H1 (cell line): Measurements from ENCODE around the gene ANKRD17. TPM values are rescaled to one million over a fixed set of nuclear protein-coding genes. Genes with fewer than 3 reads are reported as not detected.

Experiments
- CTCF ChIA-PET: fragments of 300-600 bp; sonication (Branson Sonifier 250); formaldehyde crosslinking; loops from one replicate; lab custom pipeline; 2021; ENCODE audit not compliant: partially characterized antibody; lab: Charles Lee
- POLR2A ChIA-PET: fragments of 300-600 bp; sonication (Branson Sonifier 250); formaldehyde crosslinking; loops from one replicate; lab custom pipeline; 2021; ENCODE audit warnings: inconsistent platforms; ENCODE audit not compliant: partially characterized antibody; lab: Charles Lee
- DNase-seq, 2 experiments: peaks; one replicate each; pipeline versions ENCODE4 v3.0.0 to v3.0.0-alpha.2; 2010 to 2022; ENCODE audit warnings: low spot score in 2 of 2, low read depth in 1 of 2, mixed read lengths in 1 of 2
- FAIRE-seq: peaks from 2 replicates; lab custom pipeline; 2011; peaks lifted over from hg19 to GRCh38; lab: Jason Lieb, UNC
- H2AFZ ChIP-seq: 2 replicates; pipeline ENCODE4 v1.8.1; 2012; ENCODE audit warnings: low read length, inconsistent platforms
- H2AK5ac ChIP-seq: 2 replicates; pipeline ENCODE4 v1.6.1; 2013; ENCODE audit warnings: low read depth, low read length
- H2BK120ac ChIP-seq: replicated peaks from 2 replicates; pipeline ENCODE3; 2013; ENCODE audit warnings: low read depth, low read length, inconsistent platforms
- H2BK12ac ChIP-seq: 2 replicates; pipeline ENCODE4 v1.6.1; 2013; ENCODE audit warnings: low read depth, low read length
- H2BK15ac ChIP-seq: 2 replicates; pipeline ENCODE4 v1.6.1; 2013; ENCODE audit warnings: low read length
- H2BK20ac ChIP-seq: 2 replicates; pipeline ENCODE4 v1.6.1; 2013; ENCODE audit warnings: low read length
- H2BK5ac ChIP-seq: 2 replicates; pipeline ENCODE4 v1.6.1; 2013; ENCODE audit warnings: low read depth, low read length
- H3K14ac ChIP-seq: 2 replicates; pipeline ENCODE4 v1.6.1; 2013; ENCODE audit warnings: inconsistent platforms; ENCODE audit not compliant: insufficient read length
- H3K18ac ChIP-seq: 2 replicates; pipeline ENCODE4 v1.6.1; 2013; ENCODE audit warnings: low read length; ENCODE audit errors: extremely low read depth
- H3K23ac ChIP-seq: 2 replicates; pipeline ENCODE4 v1.6.1; 2013; ENCODE audit warnings: inconsistent platforms; ENCODE audit not compliant: insufficient read length
- H3K23me2 ChIP-seq: 2 replicates; pipeline ENCODE4 v1.6.1; 2013; ENCODE audit warnings: low read depth, low read length
- H3K27ac ChIP-seq: 2 replicates; pipeline ENCODE4 v1.6.1; 2011; ENCODE audit warnings: low read depth, low read length, inconsistent platforms
- H3K27me3 ChIP-seq, 4 experiments: replicated peaks in 1 of 4; 1 replicate in 1 of 4; 2 replicates in 3 of 4; pipeline versions ENCODE4 v1.6.1 to v1.8.1; 2011 to 2013; ENCODE audit warnings: low read length in 3 of 4, mild to moderate bottlenecking in 3 of 4, inconsistent platforms in 2 of 4, mixed read lengths in 2 of 4, moderate library complexity in 1 of 4; ENCODE audit not compliant: control insufficient read depth in 3 of 4, insufficient read depth in 3 of 4; ENCODE audit errors: extremely low read depth in 1 of 4
- H3K36me3 ChIP-seq, 4 experiments: 2 replicates each; pipeline versions ENCODE4 v1.6.1 to v1.8.1; 2011 to 2013; ENCODE audit warnings: mild to moderate bottlenecking in 4 of 4, low read length in 3 of 4, moderate library complexity in 2 of 4, control low read depth in 1 of 4, inconsistent platforms in 1 of 4; ENCODE audit not compliant: insufficient read depth in 4 of 4, control insufficient read depth in 2 of 4
- H3K4ac ChIP-seq: replicated peaks from 2 replicates; pipeline ENCODE3; 2013; ENCODE audit warnings: low read length, low read depth, mixed read lengths, inconsistent platforms; ENCODE audit not compliant: insufficient read length
- H3K4me1 ChIP-seq, 4 experiments: replicated peaks in 1 of 4; 1 replicate in 1 of 4; 2 replicates in 3 of 4; pipeline versions ENCODE4 v1.6.1 to v1.8.1; 2011 to 2013; ENCODE audit warnings: low read length in 3 of 4, inconsistent platforms in 2 of 4, mixed read lengths in 1 of 4; ENCODE audit not compliant: insufficient read depth in 4 of 4, control insufficient read depth in 3 of 4
- H3K4me2 ChIP-seq, 2 experiments: 2 replicates each; pipeline versions ENCODE4 v1.6.1 to v1.8.1; 2011 to 2013; ENCODE audit warnings: low read depth in 2 of 2, low read length in 2 of 2, control low read depth in 1 of 2, inconsistent platforms in 1 of 2, mild to moderate bottlenecking in 1 of 2; ENCODE audit not compliant: insufficient read depth in 1 of 2
- H3K4me3 ChIP-seq, 4 experiments: fragments of 200-600, 300-600 bp in 1 of 4; sonication (generic), shearing (Covaris generic), sonication (Bioruptor Twin) in 1 of 4; 2 replicates each; pipeline versions ENCODE4 v1.5.1 to v1.8.1; 2011 to 2016; ENCODE audit warnings: low read length in 4 of 4, low read depth in 3 of 4, control low read depth in 2 of 4, inconsistent platforms in 2 of 4, mild to moderate bottlenecking in 2 of 4, mixed read lengths in 1 of 4, moderate library complexity in 1 of 4; ENCODE audit not compliant: insufficient read depth in 2 of 4; ENCODE audit errors: extremely low read depth in 1 of 4
- H3K56ac ChIP-seq: replicated peaks from 2 replicates; pipeline ENCODE3; 2013; ENCODE audit warnings: low read depth, mild to moderate bottlenecking, mixed read lengths, low read length, inconsistent platforms; ENCODE audit not compliant: insufficient read length
- H3K79me1 ChIP-seq: 2 replicates; pipeline ENCODE4 v1.6.1; 2013; ENCODE audit warnings: low read depth, low read length, control low read depth
- H3K79me2 ChIP-seq, 2 experiments: 2 replicates each; pipeline versions ENCODE4 v1.6.1 to v1.8.1; 2012 to 2013; ENCODE audit warnings: low read length in 2 of 2, mild to moderate bottlenecking in 2 of 2, inconsistent platforms in 1 of 2; ENCODE audit not compliant: insufficient read depth in 2 of 2, control insufficient read depth in 1 of 2
- H3K9ac ChIP-seq, 4 experiments: replicated peaks in 1 of 4; 1 replicate in 1 of 4; 2 replicates in 3 of 4; pipeline versions ENCODE4 v1.6.1 to v1.8.1; 2011 to 2013; ENCODE audit warnings: low read depth in 3 of 4, low read length in 3 of 4, control low read depth in 2 of 4, mild to moderate bottlenecking in 2 of 4, moderate library complexity in 2 of 4, inconsistent platforms in 1 of 4; ENCODE audit errors: extremely low read depth in 1 of 4
- H3K9me3 ChIP-seq, 2 experiments: 2 replicates each; pipeline versions ENCODE4 v1.6.1 to v1.8.1; 2012 to 2013; ENCODE audit warnings: mild to moderate bottlenecking in 2 of 2, moderate library complexity in 2 of 2, control low read depth in 1 of 2, inconsistent platforms in 1 of 2, low read depth in 1 of 2, low read length in 1 of 2, mixed read lengths in 1 of 2; ENCODE audit not compliant: insufficient read depth in 2 of 2
- H4K20me1 ChIP-seq, 2 experiments: replicated peaks in 1 of 2; 2 replicates each; pipeline versions ENCODE3 to v1.8.1; 2011 to 2013; ENCODE audit warnings: inconsistent platforms in 2 of 2, low read length in 2 of 2, mild to moderate bottlenecking in 1 of 2; ENCODE audit not compliant: insufficient read depth in 2 of 2, control insufficient read depth in 1 of 2
- H4K5ac ChIP-seq: 2 replicates; pipeline ENCODE4 v1.6.1; 2013; ENCODE audit warnings: low read length, low read depth, mixed read lengths, inconsistent platforms; ENCODE audit not compliant: insufficient read length
- H4K8ac ChIP-seq: 2 replicates; pipeline ENCODE4 v1.8.0; 2013; ENCODE audit warnings: mild to moderate bottlenecking, moderate library complexity, low read length, inconsistent platforms; ENCODE audit not compliant: insufficient read depth; ENCODE audit errors: extremely low read depth
- H4K91ac ChIP-seq: replicated peaks from 2 replicates; pipeline ENCODE3; 2013; ENCODE audit warnings: low read length, mixed read lengths, inconsistent platforms; ENCODE audit not compliant: insufficient read length
- ATF2 ChIP-seq: IDR thresholded peaks from 2 replicates; pipeline ENCODE4 v1.6.1; 2012; ENCODE audit warnings: low read length, inconsistent platforms
- BACH1 ChIP-seq: IDR thresholded peaks from 2 replicates; pipeline ENCODE4 v1.6.1; 2012; ENCODE audit warnings: low read length, improper control_type of control experiment
- BCL11A ChIP-seq, 2 experiments: IDR thresholded peaks; one replicate each; pipeline ENCODE4 v1.6.1; 2011; ENCODE audit warnings: low read depth in 2 of 2, low read length in 2 of 2, mild to moderate bottlenecking in 2 of 2
- CTBP2 ChIP-seq: IDR thresholded peaks from 2 replicates; pipeline ENCODE4 v1.7.0; 2011; ENCODE audit warnings: borderline replicate concordance, mild to moderate bottlenecking, moderate library complexity, mixed read lengths, low read length; ENCODE audit not compliant: insufficient read depth, insufficient read length
- EGR1 ChIP-seq: IDR thresholded peaks from 2 replicates; pipeline ENCODE4 v1.6.1; 2011; ENCODE audit warnings: low read depth, low read length, borderline replicate concordance
- FOSL1 ChIP-seq: IDR thresholded peaks from 2 replicates; pipeline ENCODE4 v1.6.1; 2011; ENCODE audit warnings: mild to moderate bottlenecking, low read depth, low read length, moderate library complexity; ENCODE audit not compliant: insufficient read depth
- PHF8 ChIP-seq: fragments of 200-600 bp; sonication (generic); conservative IDR thresholded peaks from 2 replicates; pipeline ENCODE4 v1.7.1; 2012; ENCODE audit warnings: low read depth, mild to moderate bottlenecking, inconsistent platforms, low read length, moderate library complexity
- POLR2A ChIP-seq, 2 experiments: IDR thresholded peaks; 1 replicate in 1 of 2; 2 replicates in 1 of 2; pipeline ENCODE4 v1.6.1; 2011; ENCODE audit warnings: low read depth in 2 of 2, low read length in 2 of 2, mild to moderate bottlenecking in 2 of 2; ENCODE audit errors: control extremely low read depth in 1 of 2
- RAD21 ChIP-seq, 2 experiments: IDR thresholded peaks in 1 of 2; conservative IDR thresholded peaks in 1 of 2; 2 replicates each; pipeline ENCODE4 v1.6.1; 2011; ENCODE audit warnings: low read depth in 2 of 2, low read length in 2 of 2, improper control_type of control experiment in 1 of 2, inconsistent platforms in 1 of 2, mild to moderate bottlenecking in 1 of 2, moderate library complexity in 1 of 2
- RXRA ChIP-seq: IDR thresholded peaks from 2 replicates; pipeline ENCODE4 v1.6.1; 2011; ENCODE audit warnings: low read depth, mild to moderate bottlenecking, low read length, moderate library complexity; ENCODE audit not compliant: insufficient read depth
- TEAD4 ChIP-seq: IDR thresholded peaks from 2 replicates; pipeline ENCODE4 v1.6.1; 2012; ENCODE audit warnings: low read depth, low read length, inconsistent platforms, mixed read lengths
- WGBS, 2 experiments: shearing (Covaris generic) in 1 of 2; methylation state at CpG; one replicate each; pipeline versions ENCODE4 v1.1.6 to v1.1.7; 2013 to 2015; ENCODE audit warnings: low lambda C conversion rate in 2 of 2, mixed read lengths in 2 of 2, inconsistent platforms in 1 of 2, low coverage in 1 of 2, missing lambda C conversion rate in 1 of 2; ENCODE audit not compliant: insufficient replicate concordance in 2 of 2, insufficient coverage in 1 of 2, insufficient read length in 1 of 2; ENCODE audit errors: extremely low coverage in 1 of 2, missing lambda C conversion rate in 1 of 2; 5-methylcytosine and 5-hydroxymethylcytosine counted together
- polyA plus RNA-seq, 7 experiments: library from polyadenylated mRNA; depleted of rRNA in 3 of 7; stranded (reverse) in 5 of 7; unstranded in 2 of 7; fragments of >200 nt in 5 of 7; fragments of 200-250 nt in 2 of 7; gene quantifications; 1 replicate in 5 of 7; 2 replicates in 1 of 7; 4 replicates in 1 of 7; pipeline versions ENCODE4 v1.2.1 to v1.2.3, GENCODE V29; 2011 to 2013; ENCODE audit warnings: missing spikeins in 2 of 7, mixed read lengths in 2 of 7
- total RNA-seq: library from RNA; stranded (reverse); fragmentation: NEBNext Ultra II Directional; extraction: Animal tissue kit (Norgen Biotek cat#: 25700); gene quantifications from 2 replicates; pipeline ENCODE4 v1.2.1, GENCODE V29; 2021

The ANKRD17 gene
- total and polyA plus RNA-seq, 2 of the 8 experiments (the other 6 are each of a cell fraction or from before 2014, with no cell fraction given) = 42.4 to 93.7 TPM

- Histone ChIP-seq H2AFZ (no peak overlapping the region), H3K36me3 (peaks cover 0 to 13% (median 6%) of the 10 kb centered on the region in 4 experiments; a peak in 4 of 8 replicates), H3K23me2 (peaks cover 7% of the 10 kb centered on the region; the same call in 1 of the 2 replicates), H3K4me3 (peak overlapping the region in 2 of 4 experiments; percentile 63 to 79; a peak in 3 of 8 replicates), H2BK20ac (no peak overlapping the region), H4K8ac (no peak overlapping the region), H3K9me3 (no peaks in the 10 kb centered on the region), H3K27ac (no peak overlapping the region), H2BK15ac (no peak overlapping the region), H3K4me1 (peaks cover 0 to 4% (median 1%) of the 10 kb centered on the region in 4 experiments; a peak in 2 of 7 replicates), H3K56ac (no peak overlapping the region), H3K14ac (no peak overlapping the region), H3K79me1 (no peaks in the 10 kb centered on the region), H3K18ac (no peak overlapping the region), H4K20me1 (no peaks in the 10 kb centered on the region), H2BK12ac (no peak overlapping the region), H3K79me2 (peaks cover 0 to 12% of the 10 kb centered on the region in 2 experiments; a peak in 2 of 4 replicates), H2BK120ac (no peak overlapping the region), H2AK5ac (no peak overlapping the region), H4K5ac (no peak overlapping the region), H3K4ac (no peak overlapping the region), H2BK5ac (no peak overlapping the region), H4K91ac (no peak overlapping the region), H3K9ac (peak overlapping the region in 1 of 4 experiments; percentile 94; a peak in 2 of 7 replicates), H3K4me2 (peak overlapping the region; percentile 95), H3K27me3 (no peaks in the 10 kb centered on the region), H3K23ac (no peak overlapping the region)
- FAIRE-seq = no peak
- ChIA-PET POLR2A (interaction anchor here (0.7 to 1.5 kb wide), 3 partner anchors 13 to 30 kb away, joined by 3 to 4 read pairs (median 4); no protein-coding TSS in a partner anchor), CTCF (interaction anchor here (1.4 kb wide), 1 partner anchor 29 kb away, joined by 3 read pairs; no protein-coding TSS in a partner anchor)
- 82% methylated on average over 4 of the region's 4 CpGs; no CpG with 5 or more reads in 1 of the 2 experiments for WGBS, 2 experiments
- DNase-seq = no peak
- no peak for TF ChIP-seq TEAD4
- no peak for TF ChIP-seq BACH1
- no peak for TF ChIP-seq PHF8
- no peak for TF ChIP-seq FOSL1
- no peak for TF ChIP-seq BCL11A (IDR thresholded peaks at IDR 0.05; ENCODE audit: low read depth in 2 of 2, low read length in 2 of 2)
- TF ChIP-seq EGR1 = no peak
- TF ChIP-seq CTBP2 = no peak
- no peak for TF ChIP-seq RAD21 (IDR thresholded peaks at IDR 0.05 in 1 of 2, conservative IDR thresholded peaks at IDR 0.05 in 1 of 2; ENCODE audit: low read depth in 2 of 2, low read length in 2 of 2)
- no peak for TF ChIP-seq POLR2A (IDR thresholded peaks at IDR 0.05; ENCODE audit: control extremely low read depth in 1 of 2, low read depth in 2 of 2, low read length in 2 of 2)
- no peak for TF ChIP-seq RXRA
- no peak for TF ChIP-seq ATF2
These were observed 190.6 kb downstream of the ANKRD17 start for GRCh38 chr4:73067971-73068394.
